Large intestine (tissue), 3 donors: ENCODE measurements around the gene ARHGEF39. TPM values are rescaled to one million over a fixed set of nuclear protein-coding genes. Genes with fewer than 3 reads are reported as not detected.
A peak's percentile ranks its signal among the peaks of the same experiment; 100 is the strongest.

Experiments
- DNase-seq, 2 donors: peaks; one replicate each; pipeline versions ENCODE4 v3.0.0 to v3.0.0-alpha.2; 2013
- H3K27ac ChIP-seq: one replicate; pipeline ENCODE4 v1.5.1; 2013; ENCODE audit warnings: low read length
- H3K27me3 ChIP-seq: 2 replicates; pipeline ENCODE4 v1.6.1; 2013; ENCODE audit warnings: low read length; ENCODE audit not compliant: control insufficient read depth, insufficient read depth
- H3K36me3 ChIP-seq: 2 replicates; pipeline ENCODE4 v1.6.1; 2013; ENCODE audit warnings: low read length; ENCODE audit not compliant: control insufficient read depth, insufficient read depth
- H3K4me1 ChIP-seq: one replicate; pipeline ENCODE4 v1.6.1; 2013; ENCODE audit warnings: low read length; ENCODE audit not compliant: control insufficient read depth, insufficient read depth
- H3K4me3 ChIP-seq: one replicate; pipeline ENCODE4 v1.5.1; 2013; ENCODE audit warnings: low read length
- H3K9me3 ChIP-seq: one replicate; pipeline ENCODE4 v1.6.1; 2013; ENCODE audit warnings: mild to moderate bottlenecking, low read depth, low read length, moderate library complexity; ENCODE audit not compliant: control insufficient read depth
- WGBS: methylation state at CpG from one replicate; pipeline ENCODE4 v1.1.5; 2013; ENCODE audit warnings: low lambda C conversion rate; ENCODE audit not compliant: insufficient coverage; 5-methylcytosine and 5-hydroxymethylcytosine counted together
- polyA plus RNA-seq: library from polyadenylated mRNA; unstranded; fragments of 120-200 nt; gene quantifications from one replicate; pipeline ENCODE4 v1.2.1, GENCODE V29; 2013

Gene ARHGEF39
- polyA plus RNA-seq, 1 donor: 5.2 TPM

DNA sequence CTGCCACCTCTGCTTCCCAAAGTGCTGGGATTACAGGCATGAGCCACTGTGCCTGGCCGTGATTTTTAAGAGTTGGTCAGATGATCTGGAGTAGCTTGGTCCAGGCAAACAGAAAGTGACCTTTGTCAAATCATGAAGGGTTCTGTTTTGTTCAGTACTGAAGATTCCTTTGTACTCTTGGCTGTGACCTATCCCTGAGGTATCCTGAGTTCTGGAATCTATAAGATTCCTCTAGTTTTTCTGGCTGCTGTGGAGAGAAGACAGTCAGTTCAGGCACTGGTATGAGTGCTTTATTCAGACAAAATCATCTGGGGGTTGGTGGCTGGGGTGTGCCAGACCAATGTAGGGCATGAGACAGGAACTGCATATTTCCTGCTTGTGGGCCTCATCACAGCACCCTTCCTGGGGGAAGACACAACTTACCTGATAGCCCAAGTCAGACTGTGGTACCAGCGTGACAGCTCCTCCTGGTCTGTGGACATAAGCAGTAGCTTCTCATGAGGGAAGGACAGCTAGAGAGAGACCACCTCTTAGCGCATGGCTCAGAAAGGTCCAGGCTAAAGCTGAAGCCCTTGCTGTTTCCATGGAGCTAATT lies 3.1 kb downstream of the ARHGEF39 start:
- no peak for DNase-seq
- Histone ChIP-seq H3K27me3 (no peaks in the 10 kb centered on the region), H3K36me3 (peaks cover 12% of the 10 kb centered on the region), H3K4me1 (peaks cover 9% of the 10 kb centered on the region), H3K9me3 (peaks cover 3% of the 10 kb centered on the region), H3K4me3 (no peak overlapping the region), H3K27ac (no peak overlapping the region)
- 67% methylated on average over 1 of the region's 3 CpGs for WGBS

DNA sequence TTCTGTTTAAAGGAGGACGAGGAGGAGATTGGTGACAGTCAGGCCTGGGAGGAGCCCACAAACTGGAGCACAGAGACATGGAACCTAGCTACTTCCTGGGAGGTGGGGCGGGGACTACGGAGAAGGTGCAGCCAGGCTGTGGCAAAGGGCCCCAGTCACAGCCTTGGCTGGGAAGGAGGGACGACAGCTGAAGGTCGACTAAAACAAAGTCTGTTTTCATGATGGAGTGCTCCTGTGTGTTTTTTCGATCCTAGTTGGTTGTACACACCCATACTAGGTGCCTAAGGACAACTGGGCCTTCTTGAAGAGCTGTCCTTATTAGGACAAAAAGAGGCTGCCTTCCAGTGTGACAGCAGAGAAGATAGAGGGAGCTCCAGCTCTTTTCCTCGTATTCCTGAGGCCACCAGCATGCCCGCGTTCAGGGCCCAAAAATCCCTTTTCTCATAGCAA lies 4.0 kb downstream of the ARHGEF39 start:
- 0% methylated on average over 1 of the region's 9 CpGs for WGBS
- peaks cover 14% of the 10 kb centered on the region for H3K4me1 ChIP-seq

DNA sequence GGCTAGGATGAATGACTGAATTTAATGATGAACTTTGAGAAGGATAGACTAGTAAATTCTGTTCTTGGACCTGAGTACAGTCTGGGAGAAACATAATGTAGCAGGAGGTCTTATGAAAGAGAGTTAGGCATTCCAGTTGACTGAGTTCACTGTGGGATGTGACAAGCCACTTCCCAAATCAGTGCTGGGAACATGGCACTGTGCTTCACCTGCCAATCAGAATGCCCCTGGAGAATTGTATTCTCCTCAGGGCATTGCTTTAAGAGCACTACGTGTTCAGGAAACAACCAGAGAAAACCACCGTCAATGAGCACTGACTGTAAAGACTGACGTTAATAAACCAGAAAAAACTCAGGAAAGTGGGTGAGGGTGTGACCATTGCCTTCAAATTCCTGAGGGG lies 5.7 kb downstream of the ARHGEF39 start:
- peaks cover 3% of the 10 kb centered on the region for H3K9me3 ChIP-seq
- peaks cover 12% of the 10 kb centered on the region for H3K36me3 ChIP-seq
- peak overlapping the region; percentile 90 for H3K27ac ChIP-seq
- H3K27me3 ChIP-seq: no peaks in the 10 kb centered on the region
- peak overlapping the region; percentile 92 for H3K4me3 ChIP-seq
- DNase-seq: no peak
- H3K4me1 ChIP-seq: peaks cover 9% of the 10 kb centered on the region
- whole genome bisulfite sequencing: no CpG with 5 or more reads among the region's 3 CpGs

More for the DNA sequence above, 4.0 kb downstream of the ARHGEF39 start:
- H3K27ac ChIP-seq: peak overlapping the region; percentile 52
- peaks cover 3% of the 10 kb centered on the region for H3K9me3 ChIP-seq
- no peaks in the 10 kb centered on the region for H3K27me3 ChIP-seq
- H3K36me3 ChIP-seq: peaks cover 12% of the 10 kb centered on the region
- H3K4me3 ChIP-seq: no peak overlapping the region
- peak in 1 of 2 donors; percentile 62 for DNase-seq

DNA sequence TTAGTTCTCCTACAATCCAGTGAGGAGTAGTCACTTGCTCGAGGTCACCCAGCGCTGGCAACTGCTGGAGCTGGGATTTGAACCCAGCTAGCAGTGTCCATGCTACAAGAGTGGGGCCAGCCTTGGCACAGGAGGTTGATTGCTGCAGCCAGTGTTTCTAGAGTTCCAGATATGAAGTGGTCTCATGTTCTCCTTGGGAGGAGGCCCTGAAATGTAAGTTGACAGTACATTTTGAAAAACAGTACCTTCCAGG lies 6.1 kb downstream of the ARHGEF39 start:
- H3K4me3 ChIP-seq: peak overlapping the region; percentile 92
- H3K36me3 ChIP-seq: peaks cover 12% of the 10 kb centered on the region
- no CpG with 5 or more reads among the region's 2 CpGs for WGBS
- peak overlapping the region; percentile 90 for H3K27ac ChIP-seq
- H3K4me1 ChIP-seq: peaks cover 9% of the 10 kb centered on the region
- H3K9me3 ChIP-seq: peaks cover 3% of the 10 kb centered on the region
- DNase-seq: no peak
- no peaks in the 10 kb centered on the region for H3K27me3 ChIP-seq

DNA sequence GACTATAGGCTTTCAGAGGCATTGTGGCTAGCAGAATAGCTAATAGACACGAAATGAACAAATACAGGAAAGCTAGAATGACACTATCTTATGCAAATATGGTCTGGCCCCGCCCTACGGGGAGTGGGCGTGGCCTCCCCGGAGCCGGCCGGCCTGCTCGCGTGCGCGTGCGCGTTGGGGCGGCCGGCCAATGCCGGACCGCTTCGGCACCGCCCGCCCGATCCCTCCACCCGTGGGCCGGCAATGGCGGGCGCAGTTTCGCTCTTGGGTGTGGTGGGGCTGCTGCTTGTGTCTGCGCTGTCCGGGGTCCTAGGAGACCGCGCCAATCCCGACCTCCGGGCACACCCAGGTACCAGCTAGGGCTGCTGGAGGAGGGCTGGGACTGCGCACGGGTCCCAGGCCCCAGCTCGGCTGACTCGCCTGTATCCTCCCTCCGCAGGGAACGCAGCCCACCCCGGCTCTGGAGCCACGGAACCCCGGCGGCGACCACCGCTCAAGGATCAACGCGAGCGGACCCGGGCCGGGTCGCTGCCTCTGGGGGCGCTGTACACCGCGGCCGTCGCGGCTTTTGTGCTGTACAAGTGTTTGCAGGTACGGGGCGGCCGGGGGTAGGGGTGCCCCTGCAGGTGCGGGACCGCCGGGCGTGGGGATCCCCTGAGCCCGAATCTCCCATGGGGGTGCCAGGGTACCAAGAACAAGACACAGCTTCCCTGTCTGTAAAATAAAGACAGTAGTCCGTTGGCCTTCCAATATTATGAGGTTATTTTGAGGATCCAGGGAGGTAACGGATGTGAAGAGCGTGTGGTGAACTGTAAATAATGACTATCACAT lies 6.6 kb downstream of the ARHGEF39 start, which contains the start of gene CCDC107:
TSS of gene CCDC107 (plus strand) at position 156 of the 831 bp plus-strand sequence. CDS start at position 244, 88 bp downstream.
- Histone ChIP-seq H3K27ac (peak within 1 kb of the TSS; percentile 90), H3K9me3 (peaks cover 3% of the 10 kb centered on the region), H3K4me3 (peak within 1 kb of the TSS; percentile 92), H3K36me3 (peaks cover 12% of the 10 kb centered on the region), H3K27me3 (no peaks in the 10 kb centered on the region), H3K4me1 (peaks cover 9% of the 10 kb centered on the region)
- DNase-seq: peak; percentile 82 to 86
- whole genome bisulfite sequencing: no CpG with 5 or more reads among the region's 67 CpGs

DNA sequence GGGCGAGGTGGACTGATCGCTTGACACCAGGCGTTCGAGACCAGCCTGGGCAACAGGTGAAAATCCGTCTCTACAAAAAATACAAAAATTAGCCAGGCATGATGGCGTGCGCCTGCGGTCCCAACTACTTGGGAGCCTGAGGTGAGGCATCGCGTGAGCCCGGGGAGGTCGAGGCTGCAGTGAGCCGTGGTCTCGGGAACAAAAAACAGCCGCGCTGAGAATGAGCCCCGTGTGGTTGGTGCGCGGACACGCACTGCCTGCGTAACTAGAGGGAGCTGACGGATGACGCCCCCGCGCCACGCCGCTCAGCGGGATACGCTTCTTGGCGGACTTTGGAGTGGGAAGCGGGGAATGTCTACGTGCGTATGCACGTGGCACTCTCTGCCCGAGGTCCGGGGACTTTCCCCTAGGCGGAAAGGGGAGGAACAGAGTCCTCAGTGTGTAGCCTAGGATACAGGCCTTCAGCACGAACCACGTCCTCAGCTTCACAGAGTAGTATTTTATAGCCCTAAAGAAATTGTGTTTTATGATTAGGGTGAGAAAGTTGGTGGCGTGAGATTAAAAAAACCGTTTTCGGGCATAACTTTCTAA lies 7.4 kb downstream of the ARHGEF39 start, which contains the start of gene RMRP:
TSS of gene RMRP (minus strand) at position 474 of the 591 bp plus-strand sequence.
- Histone ChIP-seq H3K4me1 (peaks cover 9% of the 10 kb centered on the region), H3K27ac (peak within 1 kb of the TSS; percentile 90), H3K9me3 (peaks cover 3% of the 10 kb centered on the region), H3K27me3 (no peaks in the 10 kb centered on the region), H3K4me3 (peak within 1 kb of the TSS; percentile 92), H3K36me3 (peaks cover 12% of the 10 kb centered on the region)
- peak; percentile 100 for DNase-seq
- WGBS: 0% methylated on average over 1 of the region's 42 CpGs

DNA sequence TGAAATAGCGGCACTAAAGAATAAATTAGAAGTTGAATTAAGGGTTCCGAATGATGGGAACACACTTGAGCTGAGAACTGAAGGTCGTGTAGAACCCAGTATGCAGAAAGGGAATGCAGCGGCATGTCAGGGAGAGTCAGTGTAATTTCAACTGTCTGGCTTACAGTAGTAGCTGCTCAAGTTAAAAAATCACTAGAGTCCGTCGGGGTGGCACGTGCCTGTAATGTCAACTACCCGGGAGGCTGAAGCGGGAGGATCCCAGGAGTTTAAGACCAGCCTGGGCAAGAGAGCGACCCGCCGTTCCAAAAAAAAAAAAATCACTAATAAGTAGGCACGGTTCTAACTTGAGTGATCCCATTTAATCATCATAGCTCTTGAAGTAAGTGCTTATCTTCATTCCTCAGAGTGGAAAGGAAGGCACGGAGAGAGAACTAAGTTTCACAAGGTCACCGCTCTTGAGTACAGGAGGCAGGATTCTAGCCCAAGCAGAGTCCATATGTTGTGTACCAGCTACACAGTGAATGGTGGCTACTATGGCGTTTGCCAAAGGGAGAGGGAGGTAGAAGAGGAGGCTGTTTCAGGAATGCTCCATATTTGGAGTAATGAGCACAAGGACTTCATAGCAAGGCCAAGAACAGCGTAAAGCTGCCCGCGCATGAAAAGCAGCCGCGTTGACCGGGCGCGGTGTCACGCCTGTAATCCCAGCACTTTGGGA lies 8.0 kb downstream of the ARHGEF39 start:
- H3K9me3 ChIP-seq: peaks cover 3% of the 10 kb centered on the region
- DNase-seq: peak in 1 of 2 donors; percentile 83
- 29% methylated on average over 4 of the region's 25 CpGs for WGBS
- H3K27me3 ChIP-seq: no peaks in the 10 kb centered on the region
- peaks cover 12% of the 10 kb centered on the region for H3K4me1 ChIP-seq
- peak overlapping the region; percentile 90 for H3K27ac ChIP-seq
- peak overlapping the region; percentile 44 for H3K4me3 ChIP-seq
- peaks cover 12% of the 10 kb centered on the region for H3K36me3 ChIP-seq

DNA sequence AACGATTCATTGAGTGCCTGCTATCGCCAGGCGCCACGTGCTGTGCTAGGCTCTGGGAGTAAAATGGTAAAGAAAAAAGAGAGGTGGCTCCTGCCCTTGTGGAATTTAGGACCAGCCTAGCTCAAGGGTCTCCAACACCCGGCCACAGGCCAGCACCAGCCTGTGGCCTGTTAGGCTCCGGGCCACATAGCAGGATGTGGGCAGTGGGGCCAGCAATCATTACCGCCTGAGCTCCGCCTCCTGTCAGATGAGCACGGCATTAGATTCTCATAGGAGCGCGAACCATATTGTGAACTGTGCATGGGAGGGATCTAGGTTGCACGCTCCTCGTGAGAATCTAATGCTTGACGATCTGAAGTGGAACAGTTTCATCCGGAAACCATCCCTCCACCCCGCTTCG lies 8.6 kb downstream of the ARHGEF39 start:
- H3K36me3 ChIP-seq: peaks cover 11% of the 10 kb centered on the region
- H3K4me3 ChIP-seq: no peak overlapping the region
- no CpG with 5 or more reads among the region's 17 CpGs for WGBS
- no peak overlapping the region for H3K27ac ChIP-seq
- peaks cover 3% of the 10 kb centered on the region for H3K9me3 ChIP-seq
- DNase-seq: no peak
- peaks cover 14% of the 10 kb centered on the region for H3K4me1 ChIP-seq
- H3K27me3 ChIP-seq: no peaks in the 10 kb centered on the region

DNA sequence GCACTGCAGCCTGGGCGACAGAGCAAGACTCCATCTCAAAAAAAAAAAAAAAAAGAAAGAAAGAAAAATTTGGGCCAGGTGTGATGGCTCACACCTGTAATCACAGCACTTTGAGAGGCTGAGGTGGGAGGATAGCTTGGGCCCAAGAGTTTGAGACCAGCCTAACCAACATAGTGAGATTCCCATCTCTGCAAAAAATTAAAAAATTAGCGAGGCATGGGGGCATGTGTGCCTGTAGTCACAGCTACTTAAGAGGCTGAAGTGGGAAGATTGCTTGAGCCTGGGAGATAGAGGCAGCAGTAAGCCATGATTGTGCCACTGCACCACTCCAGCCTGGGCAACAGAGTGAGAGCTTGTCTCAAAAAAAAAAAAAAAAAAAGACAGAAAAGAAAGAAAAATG lies 11.4 kb downstream of the ARHGEF39 start:
- H3K9me3 ChIP-seq: peaks cover 3% of the 10 kb centered on the region
- H3K4me3 ChIP-seq: no peak overlapping the region
- no peak for DNase-seq
- 100% methylated on average over 1 of the region's 2 CpGs for WGBS
- H3K4me1 ChIP-seq: peaks cover 9% of the 10 kb centered on the region
- H3K27ac ChIP-seq: no peak overlapping the region
- no peaks in the 10 kb centered on the region for H3K36me3 ChIP-seq
- no peaks in the 10 kb centered on the region for H3K27me3 ChIP-seq

DNA sequence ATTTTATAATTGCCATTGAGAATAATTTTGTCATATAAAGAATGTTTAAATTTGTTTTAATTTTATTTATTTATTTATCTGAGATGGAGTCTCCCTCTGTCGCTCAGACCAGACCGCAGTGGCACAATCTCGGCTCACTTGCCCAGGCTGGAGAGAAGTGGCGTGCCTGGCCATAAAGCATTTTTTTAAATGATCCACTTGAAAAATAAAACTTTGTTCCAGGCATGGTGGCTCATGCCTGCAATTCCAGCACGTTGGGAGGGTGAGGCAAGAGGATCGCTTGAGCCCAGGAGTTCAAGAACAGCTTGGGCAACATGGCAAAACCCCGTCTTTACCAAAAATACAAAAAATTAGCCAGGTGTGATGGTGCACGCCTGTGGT lies 12.2 kb downstream of the ARHGEF39 start:
- WGBS: 100% methylated on average over 2 of the region's 8 CpGs
- no peak for DNase-seq
- H3K9me3 ChIP-seq: peaks cover 3% of the 10 kb centered on the region
- H3K27ac ChIP-seq: no peak overlapping the region
- no peaks in the 10 kb centered on the region for H3K36me3 ChIP-seq
- H3K4me1 ChIP-seq: peaks cover 9% of the 10 kb centered on the region
- no peaks in the 10 kb centered on the region for H3K27me3 ChIP-seq
- no peak overlapping the region for H3K4me3 ChIP-seq
